Trophoblast cell (in vitro differentiated cells and primary cell): ENCODE data around the gene NOD1.

ENCODE experiments used
- DNase-seq, 2 donors: peaks; one replicate each; pipeline ENCODE4 v3.0.0-alpha.2; 2016
- H2AFZ ChIP-seq: 2 replicates; pipeline ENCODE4 v1.6.1; 2013; ENCODE audit warnings: low read length, moderate library complexity, mild to moderate bottlenecking; ENCODE audit not compliant: insufficient read depth, poor library complexity
- H2AK5ac ChIP-seq: 2 replicates; pipeline ENCODE4 v1.6.1; 2013; ENCODE audit warnings: mild to moderate bottlenecking, low read length
- H2BK120ac ChIP-seq: 2 replicates; pipeline ENCODE4 v1.6.1; 2013; ENCODE audit warnings: low read length, mild to moderate bottlenecking, moderate library complexity; ENCODE audit not compliant: insufficient read depth, poor library complexity
- H2BK12ac ChIP-seq: 2 replicates; pipeline ENCODE4 v1.6.1; 2013; ENCODE audit warnings: mild to moderate bottlenecking, low read length, moderate library complexity
- H2BK5ac ChIP-seq: 2 replicates; pipeline ENCODE4 v1.6.1; 2013; ENCODE audit warnings: low read length, low read depth, moderate library complexity, mild to moderate bottlenecking; ENCODE audit not compliant: poor library complexity
- H3K14ac ChIP-seq: 2 replicates; pipeline ENCODE4 v1.6.1; 2013; ENCODE audit warnings: mild to moderate bottlenecking, low read length
- H3K18ac ChIP-seq: 2 replicates; pipeline ENCODE4 v1.6.1; 2013; ENCODE audit warnings: mild to moderate bottlenecking, low read length
- H3K23ac ChIP-seq: 2 replicates; pipeline ENCODE4 v1.6.1; 2013; ENCODE audit warnings: low read length
- H3K27ac ChIP-seq: 2 replicates; pipeline ENCODE4 v1.5.1; 2013; ENCODE audit warnings: low read depth, mild to moderate bottlenecking, inconsistent platforms, low read length, moderate library complexity
- H3K27me3 ChIP-seq: 2 replicates; pipeline ENCODE4 v1.6.1; 2013; ENCODE audit warnings: inconsistent platforms, mild to moderate bottlenecking, low read length, moderate library complexity; ENCODE audit not compliant: insufficient read depth
- H3K36me3 ChIP-seq, 2 experiments: 1 replicate in 1 of 2; 2 replicates in 1 of 2; pipeline ENCODE4 v1.6.1; 2013; ENCODE audit warnings: low read length in 2 of 2, mild to moderate bottlenecking in 2 of 2, moderate library complexity in 1 of 2; ENCODE audit not compliant: insufficient read depth in 2 of 2, control insufficient read depth in 1 of 2
- H3K4ac ChIP-seq: 2 replicates; pipeline ENCODE4 v1.6.1; 2013; ENCODE audit warnings: low read depth, mild to moderate bottlenecking, low read length, moderate library complexity
- H3K4me1 ChIP-seq, 2 experiments: 1 replicate in 1 of 2; 2 replicates in 1 of 2; pipeline ENCODE4 v1.6.1; 2013; ENCODE audit warnings: low read length in 2 of 2, mild to moderate bottlenecking in 2 of 2, moderate library complexity in 1 of 2; ENCODE audit not compliant: insufficient read depth in 2 of 2, control insufficient read depth in 1 of 2
- H3K4me2 ChIP-seq: 2 replicates; pipeline ENCODE4 v1.6.1; 2013; ENCODE audit warnings: inconsistent platforms, mild to moderate bottlenecking, low read length, moderate library complexity
- H3K4me3 ChIP-seq: 2 replicates; pipeline ENCODE4 v1.5.1; 2013; ENCODE audit warnings: mild to moderate bottlenecking, low read depth, low read length, inconsistent platforms
- H3K79me1 ChIP-seq: one replicate; pipeline ENCODE4 v1.6.1; 2013; ENCODE audit warnings: low read length
- H3K79me2 ChIP-seq: 2 replicates; pipeline ENCODE4 v1.6.1; 2013; ENCODE audit warnings: low read length, mild to moderate bottlenecking; ENCODE audit not compliant: control insufficient read depth, insufficient read depth, poor library complexity
- H3K9ac ChIP-seq: 2 replicates; pipeline ENCODE4 v1.6.1; 2013; ENCODE audit warnings: mild to moderate bottlenecking, low read length
- H3K9me3 ChIP-seq: 2 replicates; pipeline ENCODE4 v1.6.1; 2013; ENCODE audit warnings: low read depth, mild to moderate bottlenecking, control low read depth, inconsistent platforms, low read length; ENCODE audit not compliant: insufficient read depth
- H4K12ac ChIP-seq: 2 replicates; pipeline ENCODE4 v1.6.1; 2013; ENCODE audit warnings: low read depth, mild to moderate bottlenecking, low read length, moderate library complexity
- H4K8ac ChIP-seq: 2 replicates; pipeline ENCODE4 v1.6.1; 2013; ENCODE audit warnings: low read depth, mild to moderate bottlenecking, low read length, moderate library complexity
- H4K91ac ChIP-seq: one replicate; pipeline ENCODE4 v1.6.1; 2013; ENCODE audit warnings: low read depth, mild to moderate bottlenecking, low read length, moderate library complexity
- WGBS: extraction: QIAGEN DNeasy Blood & Tissue Kit; methylation state at CpG from one replicate; pipeline ENCODE4 v1.1.7; 2013; ENCODE audit warnings: missing lambda C conversion rate; ENCODE audit not compliant: insufficient read length, insufficient coverage; ENCODE audit errors: extremely low coverage; 5-methylcytosine and 5-hydroxymethylcytosine counted together

NOD1 gene

DNA sequence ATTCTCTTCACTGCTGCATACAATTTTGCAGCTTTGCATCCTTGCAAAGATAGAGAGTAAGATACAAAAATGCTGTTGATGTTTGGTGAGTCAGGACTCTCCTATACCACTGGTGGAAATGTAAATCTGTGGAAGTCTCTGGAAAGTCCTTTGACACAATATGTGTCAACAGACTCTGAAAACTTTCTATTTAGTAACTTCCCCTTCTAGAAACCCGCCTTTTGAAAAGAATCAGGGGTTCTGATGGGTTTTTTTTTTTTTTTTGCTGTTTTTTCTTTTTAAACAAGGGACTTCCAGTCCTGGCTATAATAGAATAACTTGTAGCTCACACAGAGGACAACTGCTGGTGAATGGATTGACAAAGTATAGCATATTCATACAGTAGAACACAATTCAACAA is 16.4 kb downstream of the NOD1 start:
- H3K4ac ChIP-seq = no peak overlapping the region
- H3K23ac ChIP-seq = no peak overlapping the region
- H3K4me2 ChIP-seq = no peak overlapping the region
- H3K27me3 ChIP-seq = no peaks in the 10 kb centered on the region
- H3K9ac ChIP-seq = no peak overlapping the region
- no peak overlapping the region for H4K91ac ChIP-seq
- H2BK120ac ChIP-seq = no peak overlapping the region
- peaks cover 0 to 5% of the 10 kb centered on the region in 2 experiments for H3K36me3 ChIP-seq
- H4K12ac ChIP-seq = no peak overlapping the region
- no peak overlapping the region for H3K18ac ChIP-seq
- H3K79me1 ChIP-seq = peaks cover 8% of the 10 kb centered on the region
- no peak overlapping the region for H3K4me3 ChIP-seq
- no peak overlapping the region for H3K27ac ChIP-seq
- DNase-seq = no peak
- H3K79me2 ChIP-seq = peaks cover 4% of the 10 kb centered on the region
- H2BK12ac ChIP-seq = no peak overlapping the region
- no peak overlapping the region for H4K8ac ChIP-seq
- no peak overlapping the region for H3K14ac ChIP-seq
- H2AK5ac ChIP-seq = no peak overlapping the region
- no peak overlapping the region for H2BK5ac ChIP-seq
- H3K9me3 ChIP-seq = peaks cover 3% of the 10 kb centered on the region
- peaks cover 8 to 14% of the 10 kb centered on the region in 2 experiments for H3K4me1 ChIP-seq
- WGBS = no CpG with 5 or more reads among the region's 1 CpG
- H2AFZ ChIP-seq = no peak overlapping the region

DNA sequence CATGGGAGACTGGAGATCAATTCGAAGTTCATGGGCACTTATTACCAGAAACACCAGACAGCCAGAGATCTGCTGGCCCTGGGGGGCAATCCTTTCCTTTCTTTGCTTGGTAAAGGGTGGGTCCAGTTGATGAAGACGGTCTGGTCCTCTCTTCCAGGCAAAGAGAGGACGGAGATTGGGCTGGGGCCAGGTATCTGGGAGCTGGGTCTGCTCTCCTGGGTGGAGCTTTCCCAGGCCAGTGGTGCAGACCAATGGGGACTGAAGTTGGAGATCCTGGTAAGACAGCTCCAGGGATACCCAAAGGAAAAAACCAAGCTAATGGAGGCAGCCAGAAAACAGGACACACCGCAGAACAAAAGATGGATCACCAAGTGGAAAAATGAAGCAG is 18.3 kb downstream of the NOD1 start:
- peaks cover 4% of the 10 kb centered on the region for H3K79me2 ChIP-seq
- H2AFZ ChIP-seq = no peak overlapping the region
- H3K18ac ChIP-seq = peak overlapping the region; percentile 9
- H3K4me3 ChIP-seq = no peak overlapping the region
- no CpG with 5 or more reads among the region's 4 CpGs for WGBS
- peak overlapping the region; percentile 35 for H3K27ac ChIP-seq
- H3K9me3 ChIP-seq = peaks cover 3% of the 10 kb centered on the region
- H3K4ac ChIP-seq = peak overlapping the region; percentile 35
- H3K4me1 ChIP-seq = peaks cover 8 to 12% of the 10 kb centered on the region in 2 experiments
- peak overlapping the region; percentile 55 for H2BK12ac ChIP-seq
- H3K4me2 ChIP-seq = peak overlapping the region; percentile 40
- peak overlapping the region; percentile 59 for H3K14ac ChIP-seq
- no peak overlapping the region for H3K23ac ChIP-seq
- H2AK5ac ChIP-seq = peak overlapping the region; percentile 49
- H4K12ac ChIP-seq = peak overlapping the region; percentile 51
- peaks cover 8% of the 10 kb centered on the region for H3K79me1 ChIP-seq
- peak overlapping the region; percentile 71 for H4K91ac ChIP-seq
- peak overlapping the region; percentile 63 for H2BK120ac ChIP-seq
- H2BK5ac ChIP-seq = peak overlapping the region; percentile 70
- peak overlapping the region; percentile 58 for H4K8ac ChIP-seq
- H3K9ac ChIP-seq = no peak overlapping the region
- no peak for DNase-seq
- H3K36me3 ChIP-seq = peaks cover 7 to 11% of the 10 kb centered on the region in 2 experiments
- H3K27me3 ChIP-seq = no peaks in the 10 kb centered on the region

DNA sequence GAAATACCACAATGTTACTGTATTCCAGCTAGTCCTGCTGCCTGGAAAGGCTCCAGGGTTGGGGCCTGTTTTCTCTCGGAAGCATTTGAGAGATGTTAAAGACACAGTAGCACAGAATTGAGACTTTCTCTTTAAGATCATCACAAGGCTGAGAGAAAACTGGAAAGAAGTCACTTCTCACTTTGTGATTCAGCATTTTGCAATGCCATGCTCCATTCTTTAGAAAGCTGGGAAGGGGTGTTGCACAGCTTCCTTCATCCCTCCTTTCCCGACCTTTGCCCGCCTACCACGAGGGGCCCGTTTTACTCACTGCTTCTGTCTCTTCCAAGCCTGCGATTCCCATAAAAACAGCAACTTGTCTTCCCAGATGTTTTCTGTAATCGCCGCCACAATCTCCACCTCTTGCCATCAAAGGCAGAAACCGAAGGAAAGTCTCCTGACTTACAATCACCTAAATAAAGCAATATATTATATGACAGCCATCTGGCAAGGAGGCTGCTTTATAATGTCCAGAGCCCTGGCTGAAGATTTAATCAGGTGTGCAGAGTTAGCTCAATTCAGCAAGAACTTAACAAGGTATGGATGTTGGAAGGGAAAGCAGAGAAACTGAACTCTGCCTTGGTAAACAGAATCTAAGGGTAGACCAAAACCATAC is 18.9 kb downstream of the NOD1 start:
- Histone ChIP-seq H3K14ac (no peak overlapping the region), H3K9me3 (peaks cover 3% of the 10 kb centered on the region), H3K4me2 (peak overlapping the region; percentile 40), H3K4ac (no peak overlapping the region), H2BK12ac (peak overlapping the region; percentile 55), H2BK120ac (no peak overlapping the region), H3K79me1 (peaks cover 8% of the 10 kb centered on the region), H4K12ac (no peak overlapping the region), H2AK5ac (no peak overlapping the region), H3K36me3 (peaks cover 11 to 16% of the 10 kb centered on the region in 2 experiments), H3K4me3 (no peak overlapping the region), H3K18ac (no peak overlapping the region), H3K9ac (no peak overlapping the region), H3K23ac (no peak overlapping the region), H4K91ac (peak overlapping the region; percentile 71), H2BK5ac (peak overlapping the region; percentile 70), H3K4me1 (peaks cover 8 to 12% of the 10 kb centered on the region in 2 experiments), H3K79me2 (peaks cover 4% of the 10 kb centered on the region), H4K8ac (no peak overlapping the region), H2AFZ (no peak overlapping the region), H3K27me3 (no peaks in the 10 kb centered on the region), H3K27ac (peak overlapping the region; percentile 35)
- WGBS = no CpG with 5 or more reads among the region's 9 CpGs
- DNase-seq = peak in 1 of 2 donors; percentile 41

DNA sequence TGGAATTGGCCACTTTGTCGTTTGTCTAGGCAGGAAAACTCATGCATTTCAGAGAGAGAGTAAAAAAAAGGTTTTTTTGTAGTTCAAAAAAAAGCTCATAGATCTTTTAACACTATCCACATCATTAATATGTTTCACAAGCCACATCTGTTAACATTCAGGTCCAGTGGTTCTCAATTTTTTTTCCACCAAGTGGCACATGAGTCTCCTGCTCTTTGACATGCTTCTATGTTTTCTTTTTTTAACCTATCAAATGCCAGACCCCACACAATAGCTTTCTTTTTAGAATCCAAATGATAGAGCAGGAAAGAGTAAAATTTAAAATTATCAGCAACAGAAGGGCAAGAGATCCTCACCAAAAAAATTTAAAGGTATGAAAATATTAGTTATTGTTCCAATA is 20.3 kb downstream of the NOD1 start:
- DNase-seq = no peak
- H2BK12ac ChIP-seq = no peak overlapping the region
- H3K27ac ChIP-seq = no peak overlapping the region
- H3K18ac ChIP-seq = no peak overlapping the region
- H4K8ac ChIP-seq = no peak overlapping the region
- H4K91ac ChIP-seq = no peak overlapping the region
- H2AK5ac ChIP-seq = no peak overlapping the region
- no peak overlapping the region for H3K4me3 ChIP-seq
- no peaks in the 10 kb centered on the region for H3K9me3 ChIP-seq
- WGBS = no CpG with 5 or more reads among the region's 1 CpG
- no peak overlapping the region for H3K4ac ChIP-seq
- no peak overlapping the region for H3K14ac ChIP-seq
- H4K12ac ChIP-seq = no peak overlapping the region
- H3K4me2 ChIP-seq = no peak overlapping the region
- no peak overlapping the region for H2AFZ ChIP-seq
- H3K23ac ChIP-seq = no peak overlapping the region
- peaks cover 10 to 11% of the 10 kb centered on the region in 2 experiments for H3K4me1 ChIP-seq
- H3K79me1 ChIP-seq = peaks cover 8% of the 10 kb centered on the region
- no peaks in the 10 kb centered on the region for H3K27me3 ChIP-seq
- no peak overlapping the region for H3K9ac ChIP-seq
- no peak overlapping the region for H2BK5ac ChIP-seq
- H3K79me2 ChIP-seq = peaks cover 4% of the 10 kb centered on the region
- H3K36me3 ChIP-seq = peaks cover 13% of the 10 kb centered on the region in 2 experiments
- H2BK120ac ChIP-seq = no peak overlapping the region
